ENCODE data around the gene FAM229A. TPM values are rescaled to one million over a fixed set of nuclear protein-coding genes. Genes with fewer than 3 reads are reported as not detected.

FAM229A gene
- 1.6 and 1.7 TPM in 2 replicates for total RNA-seq (ENCODE audit: low replicate concordance)

DNA sequence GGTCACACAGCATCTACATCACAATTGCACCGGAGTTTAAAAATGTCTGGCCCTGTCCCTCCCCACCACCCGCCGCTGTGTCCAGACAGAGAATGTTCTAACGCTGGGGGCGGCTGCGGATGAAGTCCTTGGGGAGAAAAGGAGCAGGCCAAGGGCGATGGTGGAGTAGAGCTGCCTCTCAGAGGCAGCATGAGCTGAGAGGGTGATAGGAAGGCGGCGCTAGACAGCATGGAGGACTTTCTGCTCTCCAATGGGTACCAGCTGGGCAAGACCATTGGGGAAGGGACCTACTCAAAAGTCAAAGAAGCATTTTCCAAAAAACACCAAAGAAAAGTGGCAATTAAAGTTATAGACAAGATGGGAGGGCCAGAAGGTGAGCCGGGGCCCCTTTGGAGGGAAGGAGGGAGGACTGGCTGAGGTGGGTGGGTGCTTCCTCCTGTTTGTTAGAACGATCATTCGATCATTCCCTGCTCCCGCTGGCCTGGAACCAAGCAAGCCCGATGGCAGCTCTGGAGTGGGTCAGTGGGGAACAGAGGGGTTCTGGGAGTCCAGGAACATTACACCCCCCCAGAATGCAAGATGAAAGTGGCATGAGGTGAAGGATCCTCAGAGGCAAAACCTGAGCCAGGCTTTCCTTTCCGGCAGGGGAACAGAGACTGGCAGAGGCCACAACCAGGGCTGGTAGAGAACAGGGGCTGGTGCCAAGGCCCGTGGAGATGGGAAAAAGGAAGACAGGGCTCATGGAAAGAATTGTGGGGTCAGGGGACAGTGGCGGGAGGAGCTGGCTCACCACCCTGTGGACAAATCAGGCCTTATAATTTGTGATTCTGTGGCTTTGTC lies at the start of gene FAM229A, which contains the start of gene TSSK3:
Gene FAM229A, minus strand, starts transcription at position 12 of the 840 bp plus-strand sequence. CDS start 394 bp downstream, outside the sequence.
Gene TSSK3, plus strand, starts transcription at position 66 of the 840 bp plus-strand sequence. Its CDS starts 163 bp downstream, at position 229.
- no peak for TF ChIP-seq CTCF (IDR thresholded peaks at IDR 0.05; ENCODE audit: insufficient read depth, low read length)
- no peak for DNase-seq (ENCODE audit: low read depth)
- peak within 1 kb of the TSS; percentile 37 for H3K4me3 ChIP-seq (ENCODE audit: low read depth, low read length)

DNA sequence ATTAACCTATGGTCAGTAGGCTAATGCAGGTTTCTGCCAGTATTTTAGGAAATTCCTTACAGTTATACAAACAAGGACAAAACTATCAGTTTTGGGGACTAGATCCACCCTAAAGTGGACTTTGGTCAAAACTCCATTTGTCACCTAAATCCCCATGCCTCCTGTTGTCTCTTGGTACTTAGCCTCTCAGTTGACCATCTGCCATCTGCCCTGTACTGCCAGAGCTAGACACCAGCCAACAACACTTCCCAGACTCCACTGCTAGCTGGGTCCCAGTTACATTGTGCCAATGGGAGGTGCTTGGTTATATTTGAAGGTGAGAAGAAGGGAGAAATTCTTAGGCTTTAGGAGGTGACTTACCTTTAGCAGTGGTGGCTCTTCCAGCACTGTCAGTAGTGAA lies 49.0 kb upstream of the FAM229A start:
- no peak overlapping the region for H3K4me3 ChIP-seq (ENCODE audit: low read depth, low read length)

DNA sequence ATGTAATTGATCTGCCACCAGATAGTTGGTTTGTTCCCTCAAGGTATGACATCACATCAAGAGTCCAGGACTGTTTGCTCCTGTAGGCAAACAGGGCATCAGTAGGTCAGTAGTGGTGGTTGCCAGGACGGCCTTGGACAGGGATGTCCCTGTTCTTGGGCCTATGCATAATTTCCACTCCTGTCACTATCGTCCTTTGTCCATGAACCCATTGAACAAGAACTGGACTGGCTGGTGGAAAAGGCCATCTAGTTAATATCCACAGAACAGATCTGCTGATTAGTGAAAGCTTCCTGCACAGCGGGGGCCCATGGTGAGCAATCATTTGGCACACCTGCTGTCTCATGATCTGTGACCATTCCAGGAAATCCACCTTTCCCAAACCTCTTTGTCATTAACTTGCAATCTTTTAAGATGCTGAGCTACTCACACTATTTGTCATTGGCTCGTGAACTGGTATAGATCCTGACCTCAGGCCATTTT lies 44.4 kb upstream of the FAM229A start:
- no peak overlapping the region for H3K4me3 ChIP-seq (ENCODE audit: low read depth, low read length)
- no peak for TF ChIP-seq CTCF (IDR thresholded peaks at IDR 0.05; ENCODE audit: insufficient read depth, low read length)
- DNase-seq (ENCODE audit: low read depth), result no peak

More for the DNA sequence above, 49.0 kb upstream of the FAM229A start:
- no peak for TF ChIP-seq CTCF (IDR thresholded peaks at IDR 0.05; ENCODE audit: insufficient read depth, low read length)
- DNase-seq (ENCODE audit: low read depth), result no peak

DNA sequence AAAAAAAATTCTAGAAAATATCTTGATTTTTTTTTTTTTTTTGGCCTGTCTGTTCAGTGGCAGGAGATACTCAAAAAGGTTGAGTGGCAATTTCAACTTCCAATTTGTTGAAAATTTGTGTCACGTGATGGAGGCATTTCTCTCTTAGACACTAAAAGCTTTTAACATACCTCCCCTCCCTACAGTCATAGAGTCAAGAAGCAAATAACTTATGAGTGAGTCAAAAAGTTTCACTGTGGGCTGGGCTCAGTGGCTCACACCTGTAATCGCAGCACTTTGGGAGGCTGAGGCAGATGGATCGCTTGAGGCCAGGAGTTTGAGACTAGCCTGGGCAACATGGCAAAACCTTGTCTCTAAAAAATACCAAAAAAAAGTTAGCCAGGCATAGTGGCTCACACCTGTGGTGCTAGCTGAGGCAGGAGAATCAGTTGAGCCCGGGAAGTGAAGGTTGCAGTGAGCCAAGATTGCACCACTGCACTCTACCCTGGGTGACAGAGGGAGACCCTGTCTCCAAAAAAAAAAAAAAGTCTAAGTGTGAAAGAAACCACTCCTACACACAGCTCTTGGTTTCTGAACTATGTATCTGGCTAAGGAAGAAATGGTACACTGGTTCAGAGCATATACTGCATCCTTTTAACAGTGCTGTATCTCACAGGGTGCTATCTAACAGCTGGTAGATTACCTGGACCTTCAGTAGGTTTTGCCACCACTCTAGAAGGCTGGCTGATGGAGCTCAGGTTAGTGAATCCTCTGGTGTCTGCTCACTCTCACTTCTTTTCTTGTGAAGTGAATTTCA lies 43.6 kb upstream of the FAM229A start:
- no peak overlapping the region for H3K4me3 ChIP-seq (ENCODE audit: low read depth, low read length)
- no peak for TF ChIP-seq CTCF (IDR thresholded peaks at IDR 0.05; ENCODE audit: insufficient read depth, low read length)
- DNase-seq (ENCODE audit: low read depth), result no peak

DNA sequence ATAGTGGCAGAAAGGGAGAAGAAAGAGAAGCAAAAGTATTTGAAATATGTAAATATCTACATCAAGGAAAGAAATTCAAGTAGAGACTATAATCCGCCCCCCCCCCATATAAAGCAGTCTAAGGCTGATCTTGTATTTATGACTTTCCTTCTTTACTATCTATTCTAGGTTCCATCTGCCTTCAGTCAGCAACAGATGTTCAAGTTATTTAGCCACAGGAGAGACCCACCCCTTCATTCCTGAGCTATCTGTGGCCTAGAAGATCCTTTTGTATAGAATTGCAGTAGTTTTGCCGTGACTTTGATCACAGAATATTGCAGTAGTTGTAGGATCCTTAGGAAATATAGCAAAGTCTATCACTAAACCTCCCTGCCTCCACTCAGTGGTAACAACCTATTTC lies 42.7 kb upstream of the FAM229A start:
- no peak overlapping the region for H3K4me3 ChIP-seq (ENCODE audit: low read depth, low read length)
- TF ChIP-seq CTCF (IDR thresholded peaks at IDR 0.05; ENCODE audit: insufficient read depth, low read length), result no peak
- peak; percentile 43 for DNase-seq (ENCODE audit: low read depth)

DNA sequence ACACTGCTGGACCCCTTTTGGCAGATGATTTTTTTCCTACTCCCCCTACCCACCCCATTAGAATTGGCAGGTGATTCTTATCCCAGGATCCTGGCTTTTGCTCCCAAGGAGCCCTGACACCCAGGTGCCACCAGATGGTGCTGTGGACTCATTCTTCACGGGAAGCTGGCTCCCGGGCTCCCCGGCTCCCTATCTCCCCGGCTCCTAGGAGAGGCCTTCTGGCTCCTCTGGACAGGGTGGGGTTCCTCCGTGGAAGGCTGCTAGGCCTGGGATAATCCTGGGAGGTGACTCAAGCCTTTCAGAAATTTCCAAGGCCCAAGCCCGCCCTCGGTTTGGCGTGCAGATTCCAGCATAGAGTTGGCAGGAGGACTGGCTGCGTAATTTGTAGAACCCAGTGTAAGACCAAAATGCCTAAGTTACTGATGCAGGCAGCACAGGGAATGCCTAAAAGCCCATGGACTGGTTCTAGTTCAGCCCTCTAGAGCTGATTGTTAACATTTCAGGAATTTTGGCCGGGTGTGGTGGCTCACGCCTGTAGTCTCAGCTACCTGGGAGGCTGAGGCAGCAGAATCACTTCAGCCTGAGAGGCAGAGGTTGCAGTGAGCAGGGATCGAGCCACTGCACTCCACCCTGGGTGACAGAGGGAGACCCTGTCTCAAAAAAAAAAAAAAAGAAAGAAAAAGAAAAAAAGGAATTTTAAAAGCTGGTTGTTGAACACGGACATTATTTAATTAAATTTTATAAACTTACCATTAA lies 38.8 kb upstream of the FAM229A start:
- TF ChIP-seq CTCF (IDR thresholded peaks at IDR 0.05; ENCODE audit: insufficient read depth, low read length), result peak; percentile 94
- peak; percentile 100 for DNase-seq (ENCODE audit: low read depth)
- H3K4me3 ChIP-seq (ENCODE audit: low read depth, low read length), result no peak overlapping the region

All from fibroblast of the aortic adventitia (primary cell).